HG03460 (cell line): ENCODE measurements around the gene DTNB.
A peak's percentile ranks its signal among the peaks of the same experiment; 100 is the strongest.

Experiments used
- ATAC-seq: cut with Tn5 transposase; IDR thresholded peaks from one replicate; pipeline ENCODE4 v1.9.1; 2021; ENCODE audit not compliant: unreplicated experiment

The DTNB gene

GRCh38 chr2:25354116-25354515 lies 319.3 kb downstream of the DTNB start:
- no peak for ATAC-seq

- ATAC-seq, result no peak
Measured at GRCh38 chr2:25349397-25349796, 324.0 kb downstream of the DTNB start.

DNA sequence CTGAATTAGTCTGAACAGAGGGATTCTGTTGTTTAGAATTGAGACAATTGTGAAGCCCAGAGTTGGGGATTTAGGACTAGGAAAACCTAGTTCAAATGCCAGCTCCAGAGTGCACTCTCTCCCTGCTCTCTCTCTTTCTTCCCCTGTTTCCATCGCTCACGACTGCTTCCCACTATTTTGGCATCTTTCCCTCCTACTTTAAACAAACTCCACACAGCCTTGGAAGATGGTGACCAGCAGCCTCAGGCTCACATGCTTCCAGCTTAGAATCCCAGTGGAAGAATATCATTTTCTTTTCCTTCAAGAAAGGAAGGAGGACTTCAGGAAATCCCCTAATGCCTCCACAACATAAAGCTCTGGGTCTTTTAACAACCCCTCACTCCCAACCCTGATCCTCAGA lies 325.5 kb downstream of the DTNB start:
- no peak for ATAC-seq

DNA sequence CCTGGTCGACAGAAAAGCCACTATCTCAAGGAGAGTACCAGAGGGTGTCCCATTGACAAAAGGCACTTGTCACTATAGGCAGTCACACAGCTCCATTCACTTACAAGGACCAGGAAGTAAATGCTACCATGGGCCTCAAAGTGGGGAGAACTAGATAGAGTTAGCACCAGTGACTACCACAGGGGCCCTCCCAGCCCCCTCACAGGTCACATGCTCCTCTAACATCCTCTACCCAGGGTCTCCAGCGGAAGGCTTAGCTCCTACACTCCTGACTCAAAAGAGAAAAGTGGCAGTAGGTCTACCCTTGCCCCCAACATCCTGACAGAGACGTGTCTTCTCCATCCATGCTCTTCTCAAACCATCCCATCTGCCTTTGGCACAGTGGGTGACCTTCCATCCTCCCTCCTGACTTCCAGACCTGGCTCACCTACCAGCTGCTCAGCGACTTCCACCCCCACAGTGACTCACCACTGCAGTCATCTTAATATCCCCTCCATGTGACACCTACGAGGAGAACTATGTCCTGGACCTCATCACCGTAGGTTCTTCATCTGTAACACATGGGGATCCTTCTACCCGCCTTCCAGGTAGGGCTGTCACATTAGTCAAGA lies 326.1 kb downstream of the DTNB start:
- no peak for ATAC-seq

GRCh38 chr2:25343187-25343825 lies 330.1 kb downstream of the DTNB start:
- ATAC-seq, result no peak

GRCh38 chr2:25342372-25343186 lies 330.8 kb downstream of the DTNB start:
- peak; percentile 82 for ATAC-seq

DNA sequence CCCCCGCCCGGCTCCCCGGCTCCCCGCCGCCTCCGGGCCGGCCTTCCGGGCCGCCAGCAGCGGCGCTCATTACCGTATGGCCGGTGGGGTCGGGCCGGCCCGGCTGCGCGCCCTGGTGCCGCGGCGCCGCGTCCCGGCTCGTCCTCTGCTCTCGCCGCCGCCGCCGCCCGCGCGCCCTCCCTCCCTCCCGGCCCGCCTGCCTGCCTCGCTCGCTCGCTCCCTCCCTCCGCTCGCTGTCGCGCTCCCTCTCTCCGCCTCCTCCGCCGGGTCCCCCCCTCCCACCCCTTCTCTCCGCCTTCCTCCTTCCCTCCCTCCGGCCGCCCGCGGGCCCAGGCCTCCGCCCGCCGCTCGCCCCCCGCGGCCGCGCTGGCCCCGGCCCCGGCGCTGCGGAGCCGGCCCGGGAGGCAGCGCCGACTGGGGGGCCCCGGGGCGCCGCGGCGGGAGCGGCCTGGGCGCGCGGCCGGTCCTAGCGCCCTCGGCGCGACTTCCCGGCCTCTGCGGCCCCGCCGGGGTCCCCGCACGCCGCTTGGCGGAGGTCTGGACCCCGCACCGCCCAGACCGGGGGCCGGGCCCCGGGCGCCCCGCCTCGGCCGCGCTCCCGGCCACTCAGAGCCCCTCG lies 331.5 kb downstream of the DTNB start, which contains the start of gene DNMT3A:
DNMT3A (minus strand) TSS at position 173 of the 619 bp plus-strand sequence. CDS start 27,941 bp downstream, outside the sequence.
- peak; percentile 34 for ATAC-seq

DNA sequence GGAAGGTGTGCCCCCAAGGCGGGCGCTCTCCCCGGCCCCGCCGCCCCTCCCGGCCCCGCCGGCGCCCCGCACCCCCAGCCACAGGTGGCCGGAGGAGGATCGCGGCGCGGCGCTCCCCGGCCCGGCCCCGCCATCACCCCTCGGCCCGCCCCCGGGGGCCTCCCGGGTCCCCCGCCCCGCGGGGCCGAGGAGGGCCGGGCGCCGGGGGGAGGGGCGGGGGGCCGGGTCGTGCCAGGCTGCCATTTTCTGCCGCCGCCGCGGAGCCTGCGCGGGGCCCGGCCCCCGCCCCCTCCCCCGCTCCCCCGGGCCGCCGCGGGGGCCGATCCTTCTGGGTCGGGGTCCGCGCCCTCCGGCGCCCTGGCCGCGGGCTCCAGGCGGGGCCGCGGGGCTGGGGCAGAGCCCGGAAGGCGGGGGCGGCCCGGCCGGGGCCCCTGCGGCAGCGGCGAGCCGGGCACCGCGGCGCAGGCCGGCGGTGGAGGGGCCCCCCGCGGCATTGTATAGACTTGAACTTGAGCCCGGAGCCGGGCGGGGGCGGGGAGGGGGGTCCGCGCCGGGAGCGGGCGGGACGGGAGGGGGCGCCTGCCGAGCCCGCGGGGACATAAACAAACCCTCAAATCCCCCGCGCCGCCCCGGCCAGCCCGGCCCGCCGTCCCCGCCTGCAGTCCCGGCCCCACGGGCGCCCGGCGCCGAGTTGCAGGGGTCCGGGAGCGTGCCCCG lies 332.2 kb downstream of the DTNB start:
- peak; percentile 8 for ATAC-seq

DNA sequence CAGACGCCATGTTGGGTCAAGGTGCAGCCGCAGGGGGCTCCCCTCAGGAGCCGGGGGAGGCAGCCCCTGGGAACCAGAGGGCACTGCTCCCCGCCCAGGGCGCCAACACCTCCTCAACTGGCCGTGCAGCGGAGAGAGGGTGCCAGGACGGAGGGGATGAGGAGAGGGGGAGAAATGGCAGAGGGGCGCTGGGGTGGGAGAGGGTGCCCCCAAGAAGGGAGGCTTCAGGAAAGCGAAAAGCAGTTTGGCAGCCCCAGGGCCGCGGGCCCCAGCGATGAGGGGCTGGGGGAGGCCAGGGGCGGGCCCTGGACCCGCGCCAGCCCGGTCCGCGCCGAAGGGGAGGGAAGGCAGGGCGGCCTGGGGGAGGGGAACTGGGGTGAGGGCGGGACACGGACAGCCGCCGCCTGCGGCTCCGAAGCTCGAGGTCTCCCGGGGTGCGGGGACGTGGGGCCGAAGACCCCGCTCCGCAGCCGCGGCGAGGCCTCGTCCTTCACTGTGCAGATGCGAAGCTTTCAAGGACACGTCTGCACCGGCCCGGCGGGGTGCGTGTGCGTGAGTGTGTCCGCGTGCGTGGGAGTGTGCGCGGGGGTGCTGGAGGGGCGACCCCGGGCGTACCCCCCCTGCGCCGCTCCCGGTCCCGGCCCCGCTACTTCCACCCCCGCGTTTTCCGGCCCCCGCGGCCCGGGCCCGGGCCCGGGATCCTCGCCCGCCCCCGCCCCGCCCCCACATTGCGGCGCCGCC lies 333.0 kb downstream of the DTNB start:
- no peak for ATAC-seq

GRCh38 chr2:25339791-25340180 lies 333.6 kb downstream of the DTNB start:
- ATAC-seq, result no peak

GRCh38 chr2:25339211-25339674 lies 334.1 kb downstream of the DTNB start:
- no peak for ATAC-seq

DNA sequence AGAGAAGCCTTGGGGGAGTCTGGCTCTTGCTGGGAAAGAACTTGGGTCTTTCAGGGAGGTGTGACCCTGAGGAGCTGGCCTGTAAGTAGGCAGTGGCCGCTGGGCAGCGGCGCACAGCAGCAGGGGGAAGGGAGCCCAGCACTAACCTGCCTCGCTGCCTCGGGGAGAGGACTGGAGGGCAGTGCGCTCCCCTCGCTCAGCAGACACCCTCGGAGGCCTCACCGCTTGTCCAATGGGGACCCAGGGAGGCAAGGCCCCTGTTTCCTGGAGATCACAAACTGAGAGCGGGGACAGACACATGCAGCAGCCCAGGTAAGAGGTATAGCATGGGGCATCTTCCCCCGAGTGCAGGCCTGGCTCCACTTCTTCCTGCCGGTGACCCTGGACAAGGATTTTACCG lies 335.0 kb downstream of the DTNB start:
- ATAC-seq, result no peak

- ATAC-seq, result no peak
Measured at GRCh38 chr2:25337891-25338290, 335.5 kb downstream of the DTNB start.

GRCh38 chr2:25337276-25337675 lies 336.1 kb downstream of the DTNB start:
- ATAC-seq, result no peak

GRCh38 chr2:25336383-25336841 lies 337.0 kb downstream of the DTNB start:
- ATAC-seq, result no peak

GRCh38 chr2:25335971-25336370 lies 337.4 kb downstream of the DTNB start:
- no peak for ATAC-seq

GRCh38 chr2:25335204-25335603 lies 338.2 kb downstream of the DTNB start:
- no peak for ATAC-seq

DNA sequence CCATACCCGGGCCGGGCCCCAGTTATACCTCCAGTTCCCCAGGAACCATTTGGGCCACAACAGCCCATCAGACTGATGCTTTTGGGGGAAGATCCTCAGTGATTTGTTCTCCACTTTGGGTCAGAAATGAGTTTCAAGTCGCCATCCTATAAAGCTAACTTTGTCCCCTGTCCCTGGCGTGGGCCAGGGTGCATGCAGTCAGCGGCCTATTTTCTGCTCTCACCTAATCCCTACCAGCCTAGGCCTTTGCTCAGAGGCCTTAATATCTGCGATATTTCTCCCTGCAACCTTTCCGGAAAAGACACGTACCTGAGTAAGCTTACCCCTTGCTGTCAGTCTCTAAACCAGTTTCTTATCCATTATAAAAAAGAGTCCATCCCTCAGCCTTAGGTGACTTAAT lies 338.9 kb downstream of the DTNB start:
- no peak for ATAC-seq

DNA sequence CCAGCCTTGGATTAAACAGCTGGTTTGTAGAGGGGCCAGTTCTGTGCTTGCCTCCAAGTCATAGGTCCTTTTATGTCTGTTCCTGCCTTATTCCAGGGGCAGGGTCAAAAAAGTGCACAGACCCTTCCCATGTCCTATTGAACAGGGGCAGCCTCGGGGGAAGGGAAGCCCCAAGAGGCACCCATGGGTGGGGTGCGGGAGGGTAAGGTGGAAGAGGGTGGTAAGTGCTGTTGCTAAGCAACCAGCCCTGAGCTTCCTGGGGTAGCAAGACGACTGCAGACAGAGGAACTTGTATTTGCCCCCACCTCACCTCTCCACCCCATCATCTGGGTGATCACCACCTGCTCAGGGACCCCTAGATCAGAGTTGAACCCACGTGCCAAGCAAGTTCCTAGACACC lies 339.4 kb downstream of the DTNB start:
- no peak for ATAC-seq

GRCh38 chr2:25332571-25332970 lies 340.8 kb downstream of the DTNB start:
- no peak for ATAC-seq
